HEK293T (cell line): ENCODE measurements around the gene NMNAT2.

ENCODE experiments used
- CTCF ChIA-PET: fragments of 350-600 bp; formaldehyde crosslinking; extraction: SDS; loops from one replicate; lab custom pipeline; 2021; ENCODE audit warnings: antibody characterized with exemption, inconsistent platforms; lab: Yijun Ruan, JAX
- POLR2A ChIA-PET: fragments of 350-600 bp; formaldehyde crosslinking; extraction: SDS; loops from one replicate; lab custom pipeline; 2020; ENCODE audit warnings: antibody characterized with exemption, inconsistent platforms; lab: Yijun Ruan, JAX
- DNase-seq: peaks from one replicate; pipeline ENCODE4 v3.0.0; 2012; ENCODE audit warnings: mixed read lengths; ENCODE audit errors: extremely low spot score
- ARNT ChIP-seq: fragments of 450-650 bp; IDR thresholded peaks from 2 replicates; pipeline ENCODE4 v1.6.1; 2017; ENCODE audit warnings: mild to moderate bottlenecking
- BHLHE40 ChIP-seq: fragments of 450-650 bp; IDR thresholded peaks from 2 replicates; pipeline ENCODE4 v1.6.1; 2016; ENCODE audit warnings: mild to moderate bottlenecking, moderate library complexity, borderline replicate concordance
- CTBP1 ChIP-seq: fragments of 450-650 bp; IDR thresholded peaks from 2 replicates; pipeline ENCODE4 v1.6.1; 2016; ENCODE audit warnings: borderline replicate concordance
- ELF4 ChIP-seq: fragments of 450-650 bp; IDR thresholded peaks from 2 replicates; pipeline ENCODE4 v1.6.1; 2017; ENCODE audit warnings: antibody characterized with exemption
- FOXA1 ChIP-seq: fragments of 450-650 bp; IDR thresholded peaks from 2 replicates; pipeline ENCODE4 v1.6.1; 2016; ENCODE audit warnings: mild to moderate bottlenecking
- FOXK2 ChIP-seq: fragments of 450-650 bp; IDR thresholded peaks from 2 replicates; pipeline ENCODE4 v1.6.1; 2016; ENCODE audit warnings: mild to moderate bottlenecking
- FOXM1 ChIP-seq: fragments of 450-650 bp; IDR thresholded peaks from 2 replicates; pipeline ENCODE4 v1.6.1; 2017; ENCODE audit warnings: mild to moderate bottlenecking, borderline replicate concordance
- HDGF ChIP-seq: fragments of 450-650 bp; IDR thresholded peaks from 2 replicates; pipeline ENCODE4 v1.6.1; 2017; ENCODE audit warnings: antibody characterized with exemption, borderline replicate concordance
- L3MBTL2 ChIP-seq: fragments of 450-650 bp; conservative IDR thresholded peaks from 2 replicates; pipeline ENCODE4 v1.6.1; 2016; ENCODE audit warnings: mild to moderate bottlenecking
- LEF1 ChIP-seq: fragments of 450-650 bp; IDR thresholded peaks from 2 replicates; pipeline ENCODE4 v1.6.1; 2017; ENCODE audit warnings: mild to moderate bottlenecking, borderline replicate concordance
- NFRKB ChIP-seq: fragments of 450-650 bp; IDR thresholded peaks from 2 replicates; pipeline ENCODE4 v1.6.1; 2016; ENCODE audit warnings: mild to moderate bottlenecking, moderate library complexity
- SP1 ChIP-seq: fragments of 450-650 bp; IDR thresholded peaks from 2 replicates; pipeline ENCODE4 v1.6.1; 2017
- SUZ12 ChIP-seq: fragments of 450-650 bp; IDR thresholded peaks from 2 replicates; pipeline ENCODE4 v1.6.1; 2016; ENCODE audit warnings: mild to moderate bottlenecking
- TARDBP ChIP-seq: fragments of 450-650 bp; IDR thresholded peaks from 2 replicates; pipeline ENCODE4 v1.6.1; 2016
- ZNF384 ChIP-seq: fragments of 450-650 bp; IDR thresholded peaks from 2 replicates; pipeline ENCODE4 v1.6.1; 2016
- TF ChIP-seq, protein P1 (sequence below): fragments of 450-650 bp; IDR thresholded peaks from 2 replicates; pipeline ENCODE4 v1.6.1; 2016

The NMNAT2 gene

DNA sequence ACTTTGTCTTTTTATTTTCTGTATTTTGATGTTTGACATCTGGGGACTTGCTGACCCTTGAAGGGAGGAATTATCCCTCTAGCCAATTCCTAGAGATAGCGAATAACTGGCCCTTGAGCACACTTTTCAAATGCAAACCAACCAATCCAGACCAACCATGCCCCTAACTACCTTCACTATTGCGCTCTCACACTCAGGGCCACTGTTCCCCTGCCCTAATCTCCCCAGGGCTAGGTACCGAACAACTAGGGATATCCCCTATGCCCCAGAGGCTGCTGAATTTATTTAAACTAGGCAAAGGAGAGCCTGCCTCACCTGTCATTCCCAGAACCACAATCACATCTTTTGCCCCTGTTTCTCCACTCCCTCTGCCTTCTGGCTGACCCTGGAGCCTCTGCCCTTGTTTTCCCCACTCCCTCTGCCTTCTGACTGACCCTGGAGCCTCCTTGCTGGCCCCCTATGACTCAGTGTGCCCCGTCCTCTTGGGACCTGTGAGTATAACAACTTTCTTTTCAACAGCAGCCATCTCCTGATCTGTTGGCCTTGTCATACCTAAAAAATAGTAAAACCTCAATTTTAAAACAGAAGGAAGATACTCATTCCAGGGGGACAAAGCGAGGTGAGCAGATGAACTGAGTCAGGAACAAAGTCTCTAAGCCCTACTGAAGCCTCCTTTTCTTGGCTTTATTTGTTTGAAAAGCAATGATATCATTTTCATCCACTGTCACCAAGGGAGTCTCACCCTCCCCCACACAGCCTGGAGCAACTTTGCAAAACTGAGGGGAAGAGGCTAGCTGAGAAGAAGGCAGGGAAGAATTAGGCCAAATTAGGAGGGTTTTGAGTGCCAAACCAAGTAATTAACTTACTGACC, 115.5 kb downstream of the NMNAT2 start:
- ChIA-PET CTCF (no interaction called here), POLR2A (no interaction called here)
- TF ChIP-seq BHLHE40, result no peak
- no peak for TF ChIP-seq FOXK2
- TF ChIP-seq SP1, result no peak
- no peak for DNase-seq

DNA sequence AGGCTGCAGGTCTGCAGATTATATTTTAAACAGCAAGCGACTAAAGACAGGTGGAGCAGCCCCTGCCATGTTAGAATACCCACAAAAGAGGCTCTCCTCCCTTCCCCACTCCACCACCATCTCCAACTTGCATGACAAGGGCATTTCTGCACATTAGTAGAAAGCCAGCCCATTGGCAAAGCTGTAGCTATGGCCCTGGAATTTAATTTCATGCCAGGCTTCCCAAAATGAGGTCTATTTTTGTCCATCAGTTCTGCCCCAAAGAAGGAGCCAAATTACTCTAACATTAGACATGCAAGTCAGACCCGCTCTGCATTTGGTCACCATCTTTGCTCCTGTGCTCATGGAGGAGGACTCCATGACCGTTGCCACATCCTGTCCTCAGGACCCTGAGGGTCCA, 116.9 kb downstream of the NMNAT2 start:
- CTCF ChIA-PET, result interaction anchor here (0.6 kb wide), 1 partner anchor 20 kb away, joined by 4 read pairs; no protein-coding TSS in a partner anchor
- POLR2A ChIA-PET, result no interaction called here
- TF ChIP-seq NFRKB, result no peak
- TF ChIP-seq ELF4, result no peak
- no peak for TF ChIP-seq FOXM1
- no peak for TF ChIP-seq SP1
- no peak for TF ChIP-seq ZNF384
- no peak for TF ChIP-seq ARNT
- TF ChIP-seq CTBP1, result no peak
- TF ChIP-seq LEF1, result no peak
- no peak for TF ChIP-seq BHLHE40
- TF ChIP-seq L3MBTL2, result no peak
- TF ChIP-seq TARDBP, result no peak
- TF ChIP-seq, protein P1, sequence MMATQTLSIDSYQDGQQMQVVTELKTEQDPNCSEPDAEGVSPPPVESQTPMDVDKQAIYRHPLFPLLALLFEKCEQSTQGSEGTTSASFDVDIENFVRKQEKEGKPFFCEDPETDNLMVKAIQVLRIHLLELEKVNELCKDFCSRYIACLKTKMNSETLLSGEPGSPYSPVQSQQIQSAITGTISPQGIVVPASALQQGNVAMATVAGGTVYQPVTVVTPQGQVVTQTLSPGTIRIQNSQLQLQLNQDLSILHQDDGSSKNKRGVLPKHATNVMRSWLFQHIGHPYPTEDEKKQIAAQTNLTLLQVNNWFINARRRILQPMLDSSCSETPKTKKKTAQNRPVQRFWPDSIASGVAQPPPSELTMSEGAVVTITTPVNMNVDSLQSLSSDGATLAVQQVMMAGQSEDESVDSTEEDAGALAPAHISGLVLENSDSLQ, result no peak
- TF ChIP-seq HDGF, result no peak
- no peak for TF ChIP-seq FOXA1
- DNase-seq, result no peak

DNA sequence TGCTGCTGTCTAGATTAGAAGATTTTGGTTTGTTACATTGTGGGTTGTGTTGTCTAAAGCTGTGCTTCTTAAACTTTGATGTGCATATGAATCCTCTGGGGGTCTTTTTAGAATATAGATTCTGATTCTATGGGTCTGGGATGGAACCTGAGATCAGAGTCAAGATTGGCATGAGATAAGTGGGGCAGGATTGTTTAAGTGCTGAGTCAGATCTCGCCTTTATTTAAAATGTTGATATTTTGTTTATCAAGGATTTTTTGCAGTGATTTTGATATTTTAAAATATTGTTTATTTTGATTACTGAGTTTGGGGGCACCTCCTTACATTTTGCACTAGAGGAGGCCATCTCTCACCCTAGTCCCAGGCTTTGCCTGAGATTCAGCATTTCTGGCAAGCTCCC, 117.4 kb downstream of the NMNAT2 start:
- TF ChIP-seq ELF4, result no peak
- TF ChIP-seq TARDBP, result no peak
- TF ChIP-seq BHLHE40, result no peak
- TF ChIP-seq ARNT, result no peak
- TF ChIP-seq FOXM1, result no peak
- no peak for TF ChIP-seq CTBP1
- POLR2A ChIA-PET, result no interaction called here
- no peak for DNase-seq
- CTCF ChIA-PET, result interaction anchor here (0.6 kb wide), 1 partner anchor 20 kb away, joined by 4 read pairs; no protein-coding TSS in a partner anchor

DNA sequence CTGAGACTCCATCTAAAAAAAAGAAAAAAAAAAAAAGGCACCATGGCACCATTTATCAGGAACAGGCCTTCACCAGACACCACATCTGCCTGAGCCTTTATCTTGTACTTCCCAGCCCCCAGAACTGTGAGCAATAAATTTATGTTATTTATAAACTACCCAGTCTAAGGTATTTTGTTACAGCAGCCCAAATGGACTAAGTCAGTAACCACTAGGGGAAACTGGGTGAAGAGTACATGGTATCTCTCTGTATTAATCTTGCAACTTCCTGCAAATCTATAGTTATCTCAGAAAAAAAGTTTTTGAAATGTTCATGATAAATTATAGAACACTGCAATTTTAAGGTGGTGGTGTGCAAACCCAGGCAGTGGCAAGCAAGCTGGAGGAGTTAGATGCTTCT, 117.8 kb downstream of the NMNAT2 start:
- ChIA-PET POLR2A (no interaction called here), CTCF (interaction anchor here (0.6 kb wide), 1 partner anchor 21 kb away, joined by 4 read pairs; no protein-coding TSS in a partner anchor)
- DNase-seq, result no peak
- TF ChIP-seq, protein P1, result no peak
- TF ChIP-seq BHLHE40 (no peak), ELF4 (no peak), LEF1 (no peak), ZNF384 (no peak), FOXK2 (no peak), SUZ12 (no peak)

DNA sequence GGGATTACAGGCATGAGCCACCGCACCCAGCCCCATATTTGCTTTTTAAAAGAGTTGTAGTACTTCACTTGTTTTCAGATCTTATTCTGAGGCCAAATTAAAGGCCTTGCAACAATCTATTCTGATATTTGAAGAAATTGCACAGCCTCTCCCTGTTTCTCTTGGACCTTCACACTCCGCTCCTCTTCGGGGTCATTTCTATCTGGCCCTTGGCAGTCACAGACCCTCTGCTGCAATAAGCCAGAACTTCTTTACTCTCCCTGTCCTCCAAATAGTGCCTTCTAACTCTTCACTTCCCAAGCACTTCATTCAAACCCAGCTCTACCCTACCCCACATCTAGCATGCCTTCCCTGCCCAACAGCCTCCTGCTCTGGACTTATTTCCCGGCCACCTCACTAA, 121.4 kb downstream of the NMNAT2 start:
- DNase-seq, result no peak
- no peak for TF ChIP-seq ZNF384
- no peak for TF ChIP-seq SP1
- no peak for TF ChIP-seq SUZ12
- TF ChIP-seq BHLHE40, result no peak
- TF ChIP-seq CTBP1, result no peak
- no peak for TF ChIP-seq ELF4
- no peak for TF ChIP-seq FOXM1
- TF ChIP-seq L3MBTL2, result no peak
- no peak for TF ChIP-seq NFRKB
- TF ChIP-seq HDGF, result no peak
- TF ChIP-seq LEF1, result no peak

DNA sequence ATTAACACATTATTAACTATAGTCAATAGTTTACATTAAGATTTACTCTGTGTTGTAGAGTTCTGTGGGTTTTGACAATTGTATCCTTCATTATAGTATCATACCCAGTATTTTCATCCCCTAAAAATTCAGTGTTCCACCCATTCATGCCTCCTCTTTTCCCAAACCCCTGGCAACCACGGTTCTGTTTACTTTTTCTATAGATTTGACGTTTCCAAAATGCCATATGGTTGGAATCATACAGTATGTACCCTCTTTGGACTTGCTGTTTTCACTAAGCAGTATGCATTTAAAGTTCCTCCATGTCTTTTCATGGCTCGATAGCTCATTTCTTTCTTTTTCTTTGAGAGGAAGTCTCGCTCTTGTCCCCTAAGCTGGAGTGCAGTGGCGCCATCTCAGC, 122.7 kb downstream of the NMNAT2 start:
- TF ChIP-seq FOXK2, result no peak
- TF ChIP-seq, protein P1, result no peak
- no peak for TF ChIP-seq NFRKB
- no peak for TF ChIP-seq HDGF
- no peak for TF ChIP-seq FOXA1
- no peak for TF ChIP-seq L3MBTL2
- ChIA-PET CTCF (no interaction called here), POLR2A (no interaction called here)
- DNase-seq, result no peak

More for the DNA sequence above, 121.4 kb downstream of the NMNAT2 start:
- ChIA-PET POLR2A (no interaction called here), CTCF (no interaction called here)

DNA sequence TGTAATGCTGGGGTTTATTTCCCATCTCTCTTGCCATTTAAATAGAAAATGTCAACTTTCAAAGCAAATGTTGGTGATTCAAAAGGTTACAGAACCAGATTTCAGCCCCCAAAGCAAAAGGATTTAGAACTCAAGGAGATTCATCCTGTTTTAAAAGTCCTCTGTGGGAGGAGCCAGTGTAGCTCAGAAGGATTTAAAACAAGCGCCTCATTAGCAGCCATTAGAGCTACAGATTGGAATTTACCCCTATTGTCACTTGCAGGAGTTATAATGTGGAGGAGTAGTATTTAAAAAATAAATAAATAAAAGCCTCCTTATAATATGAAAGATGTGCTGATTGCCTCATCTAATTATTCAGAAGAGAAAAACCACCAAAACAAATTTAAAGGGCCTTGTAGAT, 124.3 kb downstream of the NMNAT2 start:
- ChIA-PET POLR2A (no interaction called here), CTCF (interaction anchor here (0.6 kb wide), 1 partner anchor 59 kb away, joined by 3 read pairs; no protein-coding TSS in a partner anchor)
- DNase-seq, result no peak
- TF ChIP-seq ZNF384 (no peak), HDGF (no peak), SUZ12 (no peak), SP1 (no peak), BHLHE40 (no peak)
- TF ChIP-seq, protein P1, result no peak
